SK-N-MC (cell line): ENCODE data around the gene GPR157.

Experiments used
- EZH2 ChIP-seq: fragments of 200-600 bp; sonication (generic); IDR thresholded peaks from one replicate; pipeline ENCODE4 v1.6.1; 2017; ENCODE audit warnings: antibody characterized with exemption
- FOXP2 ChIP-seq: optimal IDR thresholded peaks from 2 replicates; pipeline ENCODE3; 2011; ENCODE audit warnings: mild to moderate bottlenecking, moderate library complexity; ENCODE audit not compliant: insufficient read depth; ENCODE audit errors: extremely low read length, control extremely low read depth
- POLR2AphosphoS5 ChIP-seq: IDR thresholded peaks from 2 replicates; pipeline ENCODE4 v1.6.1; 2012; ENCODE audit warnings: mild to moderate bottlenecking, low read depth, low read length, borderline replicate concordance

DNA sequence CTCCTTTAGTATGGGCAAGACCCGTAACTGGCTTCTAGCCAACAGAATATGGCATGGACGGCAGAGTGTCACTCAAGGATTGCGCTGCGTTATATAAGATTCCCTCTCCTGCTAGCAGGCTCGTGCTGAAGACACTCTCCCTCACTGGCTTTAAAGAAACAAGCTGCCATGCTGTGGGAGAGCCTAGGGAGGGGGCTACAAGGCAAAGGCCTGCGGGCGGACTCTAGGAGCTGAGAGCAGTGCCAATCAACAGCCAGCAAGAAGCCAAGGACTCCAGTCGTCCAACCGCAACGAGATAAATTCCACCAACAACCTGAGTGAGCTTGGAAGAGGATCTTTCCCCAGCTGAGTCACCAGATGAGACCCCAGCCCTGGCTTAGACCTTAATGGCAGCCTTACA lies 45.9 kb upstream of the GPR157 start:
- TF ChIP-seq EZH2: no peak
- TF ChIP-seq FOXP2: no peak
- TF ChIP-seq POLR2AphosphoS5: no peak
